H1 (cell line): ENCODE measurements around the gene PAFAH1B1. TPM values are rescaled to one million over a fixed set of nuclear protein-coding genes. Genes with fewer than 3 reads are reported as not detected.

ENCODE experiments used
- BRCA1 ChIP-seq: IDR thresholded peaks from 2 replicates; pipeline ENCODE4 v1.6.1; 2012; ENCODE audit warnings: low read depth, low read length, improper control_type of control experiment
- polyA plus RNA-seq, 7 experiments: library from polyadenylated mRNA; depleted of rRNA in 3 of 7; stranded (reverse) in 5 of 7; unstranded in 2 of 7; fragments of >200 nt in 5 of 7; fragments of 200-250 nt in 2 of 7; gene quantifications; 1 replicate in 5 of 7; 2 replicates in 1 of 7; 4 replicates in 1 of 7; pipeline versions ENCODE4 v1.2.1 to v1.2.3, GENCODE V29; 2011 to 2013; ENCODE audit warnings: missing spikeins in 2 of 7, mixed read lengths in 2 of 7
- total RNA-seq: library from RNA; stranded (reverse); fragmentation: NEBNext Ultra II Directional; extraction: Animal tissue kit (Norgen Biotek cat#: 25700); gene quantifications from 2 replicates; pipeline ENCODE4 v1.2.1, GENCODE V29; 2021

Gene PAFAH1B1
- total and polyA plus RNA-seq, 2 of the 8 experiments (the other 6 are each of a cell fraction or from before 2014, with no cell fraction given): 42.0 to 152 TPM

GRCh38 chr17:2730764-2731353 lies 137.4 kb downstream of the PAFAH1B1 start (continued):
- no peak for TF ChIP-seq BRCA1
- TF ChIP-seq, all 59 proteins: peak for 0
